HG02759 (cell line): Measurements from ENCODE around the gene STRIP2.
"Not testable (repeated sequence)": the region's sequence is repeated elsewhere in the genome, so short reads cannot be mapped to it uniquely, and the experiment has no call there.

Experiments
- ATAC-seq: cut with Tn5 transposase; IDR thresholded peaks from one replicate; pipeline ENCODE4 v1.9.1; 2021; ENCODE audit warnings: mild to moderate bottlenecking, moderate library complexity; ENCODE audit not compliant: unreplicated experiment

STRIP2 gene

GRCh38 chr7:129433847-129434674 lies at the start of gene STRIP2:
Gene STRIP2 (plus strand): TSS chr7:129434432. CDS start chr7:129434473, 41 bp downstream.
- ATAC-seq, result peak; percentile 97

DNA sequence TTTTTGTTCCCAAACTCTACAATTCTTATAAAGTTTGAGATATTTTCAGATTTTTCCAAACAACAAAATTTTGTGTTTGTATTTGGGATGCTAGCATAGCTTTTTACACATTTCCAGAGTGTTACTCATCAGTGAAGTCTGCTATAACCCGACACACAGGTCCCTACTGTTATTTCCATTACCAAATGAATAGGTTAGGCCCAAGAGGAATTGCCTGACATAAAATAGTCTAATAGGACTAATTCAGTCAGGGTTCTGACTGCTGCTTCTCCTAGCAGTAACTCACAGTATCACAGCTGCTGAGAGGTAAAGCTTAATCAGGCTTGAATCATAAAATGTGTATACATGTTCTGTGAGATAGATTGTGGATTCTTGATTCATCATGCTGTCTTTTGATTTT lies 49.1 kb upstream of the STRIP2 start:
- ATAC-seq, result no peak

GRCh38 chr7:129385598-129385997 lies 48.6 kb upstream of the STRIP2 start:
- ATAC-seq, result no peak

- no peak for ATAC-seq
Measured at GRCh38 chr7:129386506-129386905, 47.7 kb upstream of the STRIP2 start.

GRCh38 chr7:129387537-129387936 lies 46.7 kb upstream of the STRIP2 start:
- ATAC-seq, result no peak

- ATAC-seq, result no peak
Measured at GRCh38 chr7:129388333-129389098, 45.7 kb upstream of the STRIP2 start.

- ATAC-seq, result no peak
Measured at GRCh38 chr7:129389829-129390228, 44.4 kb upstream of the STRIP2 start.

- no peak for ATAC-seq
Measured at GRCh38 chr7:129390314-129390713, 43.9 kb upstream of the STRIP2 start.

GRCh38 chr7:129391546-129392171 lies 42.6 kb upstream of the STRIP2 start:
- no peak for ATAC-seq

DNA sequence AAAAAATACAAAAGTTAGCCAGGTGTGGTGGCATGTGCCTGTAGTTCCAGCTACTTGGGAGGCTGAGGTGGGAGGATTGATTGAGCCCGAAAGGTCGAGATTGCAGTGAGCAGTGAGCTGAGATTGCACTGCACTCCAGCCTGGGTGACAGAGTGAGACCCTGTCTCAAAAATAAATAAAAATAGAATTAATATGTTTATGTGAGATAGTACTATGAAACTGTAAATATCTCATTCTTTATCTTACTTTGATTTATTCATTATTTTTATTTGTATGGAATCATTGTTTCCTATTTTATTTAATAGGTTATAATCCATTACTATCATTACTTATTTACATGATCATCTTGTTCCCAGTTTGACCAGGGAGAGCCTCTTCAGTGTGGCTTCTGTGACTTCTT lies 41.0 kb upstream of the STRIP2 start:
- no peak for ATAC-seq

- ATAC-seq, result no peak
Measured at GRCh38 chr7:129394101-129394500, 40.1 kb upstream of the STRIP2 start.

DNA sequence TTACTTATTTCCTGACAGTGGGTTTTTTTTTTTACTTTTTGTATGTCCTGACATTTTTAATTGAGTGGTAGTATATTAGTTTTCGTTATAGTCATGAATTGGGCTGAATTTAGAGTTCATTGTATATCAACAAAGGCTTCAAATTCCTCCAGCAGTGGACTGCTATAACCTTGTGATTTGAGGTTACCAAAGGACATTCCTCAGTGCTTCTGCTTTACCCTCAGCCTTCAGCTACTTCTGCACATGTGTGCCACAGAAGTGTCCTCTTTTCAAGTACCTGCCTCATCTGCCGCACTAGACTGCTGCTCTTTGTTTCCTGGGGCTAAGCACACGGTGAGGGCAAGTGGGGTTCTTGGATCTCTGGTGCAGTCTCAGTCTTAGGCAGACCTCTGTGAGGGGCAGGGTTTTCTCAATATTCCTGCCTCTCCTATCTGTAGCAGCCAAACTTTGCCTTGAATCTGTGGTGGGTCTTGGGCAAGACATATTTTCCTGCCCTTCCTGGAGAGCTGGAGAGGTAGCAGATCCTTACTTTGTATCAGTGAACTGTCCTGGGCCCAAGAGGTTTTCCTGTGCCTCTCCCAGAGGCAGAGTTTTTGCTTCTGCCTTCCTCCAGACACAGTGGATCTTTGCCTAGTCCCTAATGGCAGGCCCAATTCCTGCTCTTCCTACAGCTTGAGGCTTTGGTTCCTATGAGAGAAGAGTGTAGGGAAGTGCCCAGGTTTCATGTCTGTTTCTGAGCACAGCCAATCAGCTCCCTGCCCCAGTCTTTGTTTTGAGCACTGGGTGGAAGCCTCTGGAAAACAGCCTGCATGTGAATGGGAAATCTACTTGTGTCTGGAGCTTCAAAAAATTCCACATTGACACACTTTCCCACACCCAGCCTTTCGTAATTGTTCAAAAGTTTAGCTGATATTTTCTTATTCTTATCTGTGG lies 39.0 kb upstream of the STRIP2 start:
- no peak for ATAC-seq

DNA sequence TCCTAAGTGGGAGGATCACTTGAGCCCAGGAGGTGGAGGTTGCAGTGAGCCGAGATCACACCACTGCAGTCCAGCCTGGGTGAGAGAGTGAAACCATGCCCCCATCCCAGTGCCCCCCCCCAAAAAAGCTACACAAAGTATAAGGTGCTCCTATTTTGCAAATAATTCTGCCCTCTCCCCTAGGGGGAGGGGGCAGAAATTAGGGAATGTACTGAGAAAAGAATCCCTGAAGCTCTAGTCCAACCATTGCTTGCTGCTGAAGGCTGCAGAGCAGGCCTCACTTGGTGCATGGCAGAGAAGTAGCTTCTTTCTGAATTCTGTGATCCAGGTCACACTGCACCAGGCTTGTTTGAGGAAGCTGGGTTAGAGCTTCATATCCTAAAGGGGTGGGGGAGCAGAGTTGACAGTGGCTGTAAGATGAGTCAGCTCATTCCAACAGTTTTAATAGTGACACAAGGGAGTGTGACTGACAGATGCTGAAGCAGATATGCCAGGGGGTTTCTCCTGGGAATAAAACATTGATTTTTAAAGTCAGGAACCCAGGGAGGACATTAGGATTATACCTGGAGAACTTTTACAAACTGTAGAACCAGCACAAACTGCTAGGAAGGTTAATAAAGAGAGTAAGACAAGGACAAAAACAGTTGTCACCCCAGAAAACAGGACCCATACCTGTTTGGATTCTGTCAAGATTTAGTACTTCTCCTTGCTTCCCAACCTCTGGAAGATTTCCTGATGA lies 32.8 kb upstream of the STRIP2 start:
- ATAC-seq, result no peak

- ATAC-seq, result peak; percentile 90
Measured at GRCh38 chr7:129401967-129402860, 32.0 kb upstream of the STRIP2 start.

GRCh38 chr7:129405527-129405926 lies 28.7 kb upstream of the STRIP2 start:
- no peak for ATAC-seq

DNA sequence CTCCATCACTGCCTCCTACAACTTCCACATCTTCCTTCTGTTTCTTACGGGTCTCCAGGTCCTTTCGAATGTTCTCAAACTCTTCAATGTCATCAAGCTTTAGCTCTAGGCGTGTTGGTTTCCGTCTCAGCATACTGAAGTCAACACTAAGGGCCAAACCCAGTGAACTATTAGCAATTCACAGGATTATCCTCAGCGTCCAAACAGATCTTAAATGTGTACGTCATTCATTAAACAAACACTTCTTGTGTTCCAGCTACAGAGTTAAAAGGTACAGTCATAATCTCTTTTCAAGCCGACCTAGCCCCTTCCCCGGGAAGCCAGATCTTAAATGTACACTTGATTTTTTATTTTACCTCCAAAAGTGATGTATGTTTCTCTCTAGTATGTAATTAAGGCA lies 24.0 kb upstream of the STRIP2 start:
- ATAC-seq, result not testable (repeated sequence)

DNA sequence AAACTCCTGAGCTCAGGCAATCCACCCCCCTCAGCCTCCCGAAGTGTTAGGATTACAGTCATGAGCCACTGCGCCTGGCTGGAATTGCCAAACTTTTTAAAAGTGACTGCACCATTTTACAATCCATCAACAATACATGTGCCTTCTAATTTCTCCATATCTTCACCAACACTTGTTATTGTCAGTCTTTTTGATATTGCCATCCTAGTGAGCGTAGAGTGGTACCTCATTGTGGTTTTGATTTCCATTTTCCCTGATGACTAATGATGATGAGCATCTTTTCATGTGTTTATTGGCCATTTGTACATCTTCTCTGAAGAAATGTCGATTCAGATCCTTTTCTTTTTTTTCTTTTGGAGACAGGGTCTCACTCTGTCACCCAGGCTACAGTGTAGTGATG lies 21.7 kb upstream of the STRIP2 start:
- ATAC-seq, result no peak

GRCh38 chr7:129417073-129417472 lies 17.2 kb upstream of the STRIP2 start:
- ATAC-seq, result no peak

GRCh38 chr7:129421717-129422250 lies 12.4 kb upstream of the STRIP2 start:
- no peak for ATAC-seq
